ENCODE data around the gene CCDC136. TPM values are rescaled to one million over a fixed set of nuclear protein-coding genes. Genes with fewer than 3 reads are reported as not detected.

CCDC136 gene
- total RNA-seq, 4 donors from 2014 or later, result 4.5 to 12.4 (median 7.2) TPM

- DNase-seq (ENCODE audit: low spot score in 2 of 2), result no peak
- H3K4me3 ChIP-seq, result no peak overlapping the region
- H3K27me3 ChIP-seq, result no peaks in the 10 kb centered on the region
- 49 to 65% methylated on average over 2 of the region's 2 CpGs for WGBS, 2 donors
- no peak overlapping the region for H3K27ac ChIP-seq
- H3K9me3 ChIP-seq, result no peaks in the 10 kb centered on the region
- H3K36me3 ChIP-seq, result peaks cover 3 to 91% (median 5%) of the 10 kb centered on the region in 3 donors
- no peaks in the 10 kb centered on the region for H3K4me1 ChIP-seq
- TF ChIP-seq CTCF (IDR thresholded peaks at IDR 0.05), result no peak
- TF ChIP-seq EP300 (IDR thresholded peaks at IDR 0.05), result no peak
- TF ChIP-seq POLR2A (IDR thresholded peaks at IDR 0.05), result no peak
Measured at GRCh38 chr7:128770233-128770632, 21.5 kb upstream of the CCDC136 start.

- H3K36me3 ChIP-seq, result peaks cover 0 to 71% (median 3%) of the 10 kb centered on the region in 3 donors
- H3K9me3 ChIP-seq, result peaks cover 0 to 17% (median 2%) of the 10 kb centered on the region in 4 donors
- H3K27me3 ChIP-seq, result no peaks in the 10 kb centered on the region
- H3K4me1 ChIP-seq, result no peaks in the 10 kb centered on the region
- 96 to 98% methylated on average over 12 of the region's 12 CpGs for WGBS, 2 donors
- no peak for TF ChIP-seq POLR2A (IDR thresholded peaks at IDR 0.05)
- TF ChIP-seq EP300 (IDR thresholded peaks at IDR 0.05), result no peak
- no peak for TF ChIP-seq CTCF (IDR thresholded peaks at IDR 0.05)
- DNase-seq (ENCODE audit: low spot score in 2 of 2), result no peak
- no peak overlapping the region for H3K27ac ChIP-seq
- no peak overlapping the region for H3K4me3 ChIP-seq
Measured at GRCh38 chr7:128773604-128774003, 18.2 kb upstream of the CCDC136 start.

- no peaks in the 10 kb centered on the region for H3K4me1 ChIP-seq
- peaks cover 0 to 65% (median 3%) of the 10 kb centered on the region in 3 donors for H3K36me3 ChIP-seq
- no peaks in the 10 kb centered on the region for H3K27me3 ChIP-seq
- peaks cover 0 to 19% (median 2%) of the 10 kb centered on the region in 4 donors for H3K9me3 ChIP-seq
- 93 to 94% methylated on average over 13 of the region's 13 CpGs for WGBS, 2 donors
- H3K27ac ChIP-seq, result no peak overlapping the region
- TF ChIP-seq CTCF (IDR thresholded peaks at IDR 0.05), result no peak
- no peak for DNase-seq (ENCODE audit: low spot score in 2 of 2)
- no peak overlapping the region for H3K4me3 ChIP-seq
Measured at GRCh38 chr7:128774029-128774689, 17.6 kb upstream of the CCDC136 start.

GRCh38 chr7:128774921-128775320, 16.8 kb upstream of the CCDC136 start:
- Histone ChIP-seq H3K4me1 (no peaks in the 10 kb centered on the region), H3K9me3 (peaks cover 0 to 19% (median 2%) of the 10 kb centered on the region in 4 donors), H3K36me3 (peaks cover 0 to 57% (median 0%) of the 10 kb centered on the region in 3 donors), H3K4me3 (no peak overlapping the region), H3K27me3 (no peaks in the 10 kb centered on the region), H3K27ac (no peak overlapping the region)
- WGBS, 2 donors, result 90 to 98% methylated on average over 7 of the region's 7 CpGs
- DNase-seq (ENCODE audit: low spot score in 2 of 2), result no peak
- TF ChIP-seq CTCF (IDR thresholded peaks at IDR 0.05) (no peak), POLR2A (IDR thresholded peaks at IDR 0.05) (no peak), EP300 (IDR thresholded peaks at IDR 0.05) (no peak)

GRCh38 chr7:128775744-128776474, 15.9 kb upstream of the CCDC136 start, which contains the start of gene OPN1SW:
TSS of gene OPN1SW (minus strand) at chr7:128775794. CDS start at chr7:128775781, 13 bp downstream.
- Histone ChIP-seq H3K9me3 (peaks cover 0 to 19% (median 2%) of the 10 kb centered on the region in 4 donors), H3K4me3 (no peak within 1 kb of the TSS), H3K27me3 (no peaks in the 10 kb centered on the region), H3K4me1 (no peaks in the 10 kb centered on the region), H3K27ac (no peak within 1 kb of the TSS), H3K36me3 (peaks cover 0 to 48% (median 0%) of the 10 kb centered on the region in 3 donors)
- no peak for DNase-seq (ENCODE audit: low spot score in 2 of 2)
- WGBS, 2 donors, result 86 to 95% methylated on average over 4 of the region's 4 CpGs
- TF ChIP-seq EP300 (IDR thresholded peaks at IDR 0.05) (no peak), CTCF (IDR thresholded peaks at IDR 0.05) (no peak), POLR2A (IDR thresholded peaks at IDR 0.05) (no peak)

Measured in tibial nerve (tissue), 4 donors.